ENCODE results near the gene ADAMTS2. TPM values are rescaled to one million over a fixed set of nuclear protein-coding genes. Genes with fewer than 3 reads are reported as not detected.

Gene ADAMTS2
- total RNA-seq, 2 experiments from 2014 or later = not detected

DNA sequence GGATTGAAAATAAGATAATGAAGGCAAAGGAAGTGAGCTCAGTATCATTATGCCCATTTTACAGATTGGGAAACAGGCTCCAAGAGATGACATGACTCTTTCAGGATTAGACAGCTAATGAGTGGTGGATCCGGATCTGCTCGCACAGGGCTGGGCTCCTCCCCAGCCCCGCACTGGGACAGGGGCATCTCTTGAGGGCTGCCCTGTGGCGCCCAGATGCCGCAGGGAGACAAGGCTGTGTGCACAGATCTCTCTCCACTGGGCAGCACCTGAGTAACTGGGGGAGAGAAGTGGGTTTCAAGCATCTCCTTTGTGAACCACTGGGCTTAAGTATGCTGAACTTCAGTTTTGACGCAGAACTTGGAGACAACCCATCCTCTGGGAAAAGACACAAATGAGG, 43.9 kb downstream of the ADAMTS2 start:
- H3K27me3 Mint-ChIP-seq = no peaks in the 10 kb centered on the region
- no peak for TF ChIP-seq CTCF (IDR thresholded peaks at IDR 0.05)
- ChIA-PET CTCF (no interaction called here), POLR2A (no interaction called here)
- H3K4me1 Mint-ChIP-seq (ENCODE audit: low read depth) = no peaks in the 10 kb centered on the region
- Histone ChIP-seq H3K36me3 (ENCODE audit: insufficient read depth, low read length) (no peaks in the 10 kb centered on the region), H3K4me1 (ENCODE audit: insufficient read depth, low read length) (no peaks in the 10 kb centered on the region), H3K9me3 (ENCODE audit: control insufficient read depth in 1 of 2, insufficient read depth in 1 of 2, low read length in 2 of 2) (peaks cover 21 to 42% of the 10 kb centered on the region in 2 experiments), H3K4me3 (ENCODE audit: low read length) (no peak overlapping the region), H3K27ac (ENCODE audit: low read depth in 1 of 2, low read length in 2 of 2) (no peak overlapping the region), H3K27me3 (ENCODE audit: control insufficient read depth in 1 of 2, insufficient read depth in 2 of 2, low read length in 2 of 2) (peaks cover 0 to 5% of the 10 kb centered on the region in 2 experiments)
- H3K4me3 Mint-ChIP-seq = no peak overlapping the region
- intact Hi-C loops (cut with DNase I, micrococcal nuclease) = no loop called here
- DNase-seq (no peak), ATAC-seq (ENCODE audit: poor library complexity) (no peak)
- H3K36me3 Mint-ChIP-seq (ENCODE audit: low read depth) = no peaks in the 10 kb centered on the region
- H3K27ac Mint-ChIP-seq = no peak overlapping the region
- H3K9me3 Mint-ChIP-seq = peaks cover 9% of the 10 kb centered on the region

DNA sequence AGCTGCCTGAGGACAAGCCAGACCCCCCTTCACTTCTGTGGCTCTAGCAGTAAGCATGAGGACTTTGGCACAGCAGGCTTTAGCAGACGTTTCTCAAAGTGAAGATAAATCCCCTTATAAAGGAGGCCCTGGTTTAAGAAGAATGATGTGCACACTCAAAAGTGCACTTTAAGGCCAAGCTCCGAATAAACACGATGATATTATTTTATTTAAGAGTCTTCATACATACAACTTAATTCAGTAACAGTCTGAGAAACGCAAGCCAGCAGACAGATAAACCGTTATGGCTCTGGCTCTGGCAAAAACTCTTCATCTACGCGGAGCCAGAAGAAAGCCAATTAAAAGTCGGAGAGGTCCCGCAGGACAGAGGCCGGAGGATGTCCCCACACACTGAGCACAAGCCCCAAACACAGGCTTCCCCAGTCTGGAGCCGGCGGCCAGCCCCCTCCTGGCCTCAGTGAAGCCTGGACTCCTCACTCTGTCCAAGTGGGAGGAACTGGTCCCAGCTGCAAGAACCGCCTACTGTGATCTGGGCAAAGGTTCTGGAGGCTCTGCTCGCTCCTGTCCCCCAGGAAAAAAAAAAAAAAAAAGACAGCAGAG, 44.6 kb downstream of the ADAMTS2 start:
- intact Hi-C loops (cut with DNase I, micrococcal nuclease) = no loop called here
- Mint-ChIP-seq H3K4me3 (no peak overlapping the region), H3K9me3 (peaks cover 6% of the 10 kb centered on the region), H3K4me1 (ENCODE audit: low read depth) (no peaks in the 10 kb centered on the region), H3K36me3 (ENCODE audit: low read depth) (no peaks in the 10 kb centered on the region), H3K27ac (no peak overlapping the region), H3K27me3 (no peaks in the 10 kb centered on the region)
- no peak for DNase-seq
- H3K4me3 ChIP-seq (ENCODE audit: low read length) = no peak overlapping the region
- no peak overlapping the region for H3K27ac ChIP-seq (ENCODE audit: low read depth in 1 of 2, low read length in 2 of 2)
- ChIA-PET CTCF (no interaction called here), POLR2A (no interaction called here)
- no peaks in the 10 kb centered on the region for H3K4me1 ChIP-seq (ENCODE audit: insufficient read depth, low read length)
- H3K9me3 ChIP-seq (ENCODE audit: control insufficient read depth in 1 of 2, insufficient read depth in 1 of 2, low read length in 2 of 2) = peaks cover 21 to 40% of the 10 kb centered on the region in 2 experiments
- H3K36me3 ChIP-seq (ENCODE audit: insufficient read depth, low read length) = no peaks in the 10 kb centered on the region
- no peak for TF ChIP-seq CTCF (IDR thresholded peaks at IDR 0.05)
- H3K27me3 ChIP-seq (ENCODE audit: control insufficient read depth in 1 of 2, insufficient read depth in 2 of 2, low read length in 2 of 2) = peaks cover 0 to 5% of the 10 kb centered on the region in 2 experiments
- ATAC-seq (ENCODE audit: poor library complexity) = no peak

- no peak overlapping the region for H3K27ac Mint-ChIP-seq
- Histone ChIP-seq H3K36me3 (ENCODE audit: insufficient read depth, low read length) (no peaks in the 10 kb centered on the region), H3K4me3 (ENCODE audit: low read length) (no peak overlapping the region), H3K27me3 (ENCODE audit: control insufficient read depth in 1 of 2, insufficient read depth in 2 of 2, low read length in 2 of 2) (peaks cover 0 to 5% of the 10 kb centered on the region in 2 experiments), H3K27ac (ENCODE audit: low read depth in 1 of 2, low read length in 2 of 2) (no peak overlapping the region), H3K4me1 (ENCODE audit: insufficient read depth, low read length) (no peaks in the 10 kb centered on the region), H3K9me3 (ENCODE audit: control insufficient read depth in 1 of 2, insufficient read depth in 1 of 2, low read length in 2 of 2) (peaks cover 7 to 42% of the 10 kb centered on the region in 2 experiments)
- no peak for TF ChIP-seq CTCF (IDR thresholded peaks at IDR 0.05)
- H3K36me3 Mint-ChIP-seq (ENCODE audit: low read depth) = no peaks in the 10 kb centered on the region
- H3K4me3 Mint-ChIP-seq = no peak overlapping the region
- H3K27me3 Mint-ChIP-seq = no peaks in the 10 kb centered on the region
- DNase-seq = no peak
- no peak for ATAC-seq (ENCODE audit: poor library complexity)
- H3K4me1 Mint-ChIP-seq (ENCODE audit: low read depth) = no peaks in the 10 kb centered on the region
- ChIA-PET CTCF (no interaction called here), POLR2A (no interaction called here)
- H3K9me3 Mint-ChIP-seq = no peaks in the 10 kb centered on the region
- intact Hi-C loops (cut with DNase I, micrococcal nuclease) = no loop called here
These were observed 46.9 kb downstream of the ADAMTS2 start for GRCh38 chr5:179298181-179298993.
